Measurements from ENCODE around the gene DENND6B.

DENND6B gene

DNA sequence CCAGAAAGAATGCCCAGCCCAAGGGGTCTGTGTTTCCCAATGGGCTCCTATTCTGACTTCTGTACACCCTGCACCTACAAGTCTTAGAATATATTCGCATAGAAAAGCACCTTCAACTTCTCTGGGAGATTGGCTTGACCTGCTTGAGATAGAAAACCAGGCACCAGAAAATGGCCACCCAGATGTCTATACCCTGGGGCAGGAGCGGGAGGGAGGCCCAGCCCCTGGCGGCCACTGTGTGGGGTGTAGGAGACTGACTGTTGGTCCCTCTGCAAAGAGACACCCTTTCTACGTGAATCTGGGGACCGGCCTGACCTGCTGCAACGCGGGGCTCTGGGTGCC, 8.5 kb downstream of the DENND6B start:
- DNase-seq: no peak
- TF ChIP-seq, protein P1, sequence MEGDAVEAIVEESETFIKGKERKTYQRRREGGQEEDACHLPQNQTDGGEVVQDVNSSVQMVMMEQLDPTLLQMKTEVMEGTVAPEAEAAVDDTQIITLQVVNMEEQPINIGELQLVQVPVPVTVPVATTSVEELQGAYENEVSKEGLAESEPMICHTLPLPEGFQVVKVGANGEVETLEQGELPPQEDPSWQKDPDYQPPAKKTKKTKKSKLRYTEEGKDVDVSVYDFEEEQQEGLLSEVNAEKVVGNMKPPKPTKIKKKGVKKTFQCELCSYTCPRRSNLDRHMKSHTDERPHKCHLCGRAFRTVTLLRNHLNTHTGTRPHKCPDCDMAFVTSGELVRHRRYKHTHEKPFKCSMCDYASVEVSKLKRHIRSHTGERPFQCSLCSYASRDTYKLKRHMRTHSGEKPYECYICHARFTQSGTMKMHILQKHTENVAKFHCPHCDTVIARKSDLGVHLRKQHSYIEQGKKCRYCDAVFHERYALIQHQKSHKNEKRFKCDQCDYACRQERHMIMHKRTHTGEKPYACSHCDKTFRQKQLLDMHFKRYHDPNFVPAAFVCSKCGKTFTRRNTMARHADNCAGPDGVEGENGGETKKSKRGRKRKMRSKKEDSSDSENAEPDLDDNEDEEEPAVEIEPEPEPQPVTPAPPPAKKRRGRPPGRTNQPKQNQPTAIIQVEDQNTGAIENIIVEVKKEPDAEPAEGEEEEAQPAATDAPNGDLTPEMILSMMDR (IDR thresholded peaks at IDR 0.05; ENCODE audit: low read depth, low read length): no peak
- Histone ChIP-seq H3K36me3 (no peaks in the 10 kb centered on the region), H3K27me3 (ENCODE audit: insufficient read depth, low read depth, severe bottlenecking) (no peaks in the 10 kb centered on the region), H3K27ac (no peak overlapping the region), H3K9me3 (ENCODE audit: severe bottlenecking) (no peaks in the 10 kb centered on the region), H3K4me3 (ENCODE audit: low read depth, low read length) (no peak overlapping the region)

DNA sequence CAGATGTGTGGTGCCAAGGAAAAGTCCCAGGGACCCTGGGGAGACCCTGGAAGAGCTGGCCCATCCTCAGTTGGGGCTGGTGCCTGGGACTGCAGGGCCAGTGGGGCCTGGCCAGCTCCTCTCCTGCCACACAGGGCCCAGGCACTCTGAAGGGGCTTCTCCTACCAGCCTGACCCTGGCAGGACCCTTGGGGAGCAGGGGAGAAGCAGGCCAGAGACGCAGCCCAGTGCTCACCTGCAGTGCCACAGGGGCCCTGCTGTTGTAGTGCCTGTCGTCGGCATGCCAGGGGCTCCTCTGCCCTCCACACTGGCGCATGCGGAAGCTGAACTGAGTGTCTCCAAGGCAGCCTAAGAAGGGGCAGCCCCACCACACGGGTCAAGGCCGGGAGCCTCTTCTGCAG, 9.1 kb downstream of the DENND6B start:
- Histone ChIP-seq H3K4me3 (ENCODE audit: low read depth, low read length) (no peak overlapping the region), H3K27ac (no peak overlapping the region), H3K27me3 (ENCODE audit: insufficient read depth, low read depth, severe bottlenecking) (no peaks in the 10 kb centered on the region), H3K9me3 (ENCODE audit: severe bottlenecking) (no peaks in the 10 kb centered on the region), H3K36me3 (no peaks in the 10 kb centered on the region)
- DNase-seq: no peak
- TF ChIP-seq, protein P1 (IDR thresholded peaks at IDR 0.05; ENCODE audit: low read depth, low read length): no peak

DNA sequence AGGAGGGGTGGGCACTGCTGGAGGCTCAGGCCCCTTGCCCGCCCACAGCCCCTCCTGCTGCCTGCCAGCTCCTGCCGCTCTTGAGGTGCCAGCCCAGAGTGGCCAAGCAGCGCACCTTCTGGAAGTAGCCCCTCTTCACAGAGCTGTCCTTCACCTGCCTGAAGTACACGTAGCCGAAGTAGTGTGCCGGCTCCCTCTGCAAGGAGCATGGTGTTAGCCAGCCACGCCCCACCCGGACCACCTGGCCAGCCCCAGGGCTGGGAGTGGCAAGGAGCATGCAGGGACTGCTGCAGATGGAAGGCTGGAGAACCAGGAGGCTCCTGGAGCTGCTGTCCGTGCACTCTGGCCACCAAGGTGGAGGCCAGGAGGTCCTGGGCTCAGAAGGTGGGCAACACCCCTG, 9.6 kb downstream of the DENND6B start:
- TF ChIP-seq, protein P1 (IDR thresholded peaks at IDR 0.05; ENCODE audit: low read depth, low read length): no peak
- Histone ChIP-seq H3K27me3 (ENCODE audit: insufficient read depth, low read depth, severe bottlenecking) (no peaks in the 10 kb centered on the region), H3K36me3 (no peaks in the 10 kb centered on the region), H3K27ac (no peak overlapping the region), H3K4me3 (ENCODE audit: low read depth, low read length) (no peak overlapping the region), H3K9me3 (ENCODE audit: severe bottlenecking) (no peaks in the 10 kb centered on the region)
- no peak for DNase-seq

DNA sequence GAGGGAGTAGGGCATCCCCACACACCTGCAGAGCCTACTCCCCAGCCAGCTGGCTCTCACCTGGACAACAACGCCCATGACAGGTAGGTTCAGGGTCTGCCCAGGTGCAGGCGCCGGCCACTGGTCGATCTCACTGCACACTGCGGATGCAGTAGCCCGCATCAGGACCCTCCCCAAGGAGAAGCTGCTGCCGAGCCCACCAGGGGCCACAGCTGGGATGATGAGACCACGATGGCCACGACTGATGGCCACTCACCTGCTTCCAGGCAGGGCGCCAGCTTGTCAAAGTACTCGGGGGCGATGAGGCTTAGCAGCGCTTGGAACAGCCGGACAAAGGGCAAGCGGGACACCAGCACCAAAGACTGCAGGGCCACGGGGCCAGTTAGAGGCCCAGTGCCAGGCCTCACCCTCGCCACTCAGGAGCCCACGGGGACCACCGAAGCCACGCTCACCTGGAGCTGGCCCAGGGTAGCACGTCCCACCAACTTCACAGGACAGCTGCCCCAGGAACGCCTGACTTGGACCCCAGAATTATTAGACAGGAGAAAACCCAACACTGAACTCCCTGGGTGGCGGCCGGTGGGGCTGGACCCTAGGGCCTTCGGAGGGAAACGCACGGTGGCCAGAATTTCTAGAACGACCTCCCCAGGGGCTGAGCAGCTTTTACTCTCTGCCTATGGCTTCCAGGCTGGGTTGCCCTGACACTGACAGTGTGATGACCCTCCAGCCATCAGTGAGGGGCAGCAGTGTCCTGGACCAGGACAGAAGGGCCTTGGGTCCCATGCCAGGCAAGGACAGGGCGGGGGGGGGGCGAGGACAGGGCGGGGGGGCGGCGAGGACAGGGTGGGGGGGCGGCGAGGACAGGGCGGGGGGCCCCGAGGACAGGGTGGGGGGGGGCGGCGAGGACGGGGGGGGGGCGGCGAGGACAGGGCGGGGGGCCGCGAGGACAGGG, 10.4 kb downstream of the DENND6B start:
- no peaks in the 10 kb centered on the region for H3K27me3 ChIP-seq (ENCODE audit: insufficient read depth, low read depth, severe bottlenecking)
- no peak overlapping the region for H3K4me3 ChIP-seq (ENCODE audit: low read depth, low read length)
- no peak for DNase-seq
- H3K9me3 ChIP-seq (ENCODE audit: severe bottlenecking): no peaks in the 10 kb centered on the region
- H3K36me3 ChIP-seq: no peaks in the 10 kb centered on the region
- no peak overlapping the region for H3K27ac ChIP-seq
- TF ChIP-seq, protein P1 (IDR thresholded peaks at IDR 0.05; ENCODE audit: low read depth, low read length): no peak

DNA sequence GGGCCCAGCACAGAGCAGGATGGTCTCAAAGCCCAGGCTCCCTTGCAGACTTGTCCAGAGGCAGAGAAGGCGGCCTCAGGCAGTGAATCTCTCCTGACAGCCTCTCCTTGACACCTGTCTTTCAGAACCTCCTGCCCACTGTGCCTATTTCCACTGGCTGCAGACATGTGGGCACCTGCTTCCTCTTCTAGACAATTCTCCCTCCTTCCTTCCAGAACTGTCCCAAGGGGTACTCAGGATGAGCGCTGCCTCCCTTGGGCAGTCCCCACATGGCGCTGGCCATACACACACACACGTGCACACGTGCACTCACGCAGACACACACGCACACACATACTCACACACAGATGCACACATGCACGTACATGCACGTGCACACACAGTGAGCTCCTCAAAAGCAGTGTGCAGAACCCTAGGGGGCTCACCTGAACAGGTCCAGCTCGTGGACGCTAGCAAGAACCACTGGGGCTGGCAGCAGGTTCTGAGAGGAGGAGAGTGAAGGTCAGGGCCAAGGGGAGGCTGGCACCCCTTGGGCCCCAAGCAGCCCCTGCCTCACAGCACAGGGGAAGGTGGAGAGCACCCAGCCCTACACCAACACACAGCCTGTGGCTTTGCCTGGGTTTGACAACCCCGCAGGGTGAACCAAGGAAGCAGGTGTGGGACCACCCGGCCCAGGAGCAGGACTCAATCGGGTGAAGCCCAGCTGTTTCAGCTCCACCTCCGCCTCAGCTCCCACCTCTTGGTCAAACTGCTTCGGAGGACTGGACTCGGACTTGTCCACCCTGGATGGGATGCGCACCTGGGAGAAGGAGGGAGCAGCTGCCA, 11.3 kb downstream of the DENND6B start:
- Histone ChIP-seq H3K27me3 (ENCODE audit: insufficient read depth, low read depth, severe bottlenecking) (no peaks in the 10 kb centered on the region), H3K4me3 (ENCODE audit: low read depth, low read length) (no peak overlapping the region), H3K36me3 (no peaks in the 10 kb centered on the region), H3K9me3 (ENCODE audit: severe bottlenecking) (no peaks in the 10 kb centered on the region), H3K27ac (no peak overlapping the region)
- TF ChIP-seq, protein P1 (IDR thresholded peaks at IDR 0.05; ENCODE audit: low read depth, low read length): no peak
- DNase-seq: no peak
